Ovary (tissue), 9 donors: ENCODE data around the gene ADGRF5. TPM values are rescaled to one million over a fixed set of nuclear protein-coding genes. Genes with fewer than 3 reads are reported as not detected.

ENCODE experiments used
- DNase-seq, 5 donors: peaks; one replicate each; pipeline ENCODE4 v3.0.0-alpha.2; 2019 to 2020
- H3K27ac ChIP-seq, 2 donors: fragments of 200-600 bp; one replicate each; pipeline versions ENCODE4 v1.5.1 to v1.8.0; 2019 to 2022
- H3K27me3 ChIP-seq: fragments of 200-600 bp; one replicate; pipeline ENCODE4 v1.8.0; 2022
- H3K36me3 ChIP-seq: fragments of 200-600 bp; sonication (generic); one replicate; pipeline ENCODE4 v1.5.1; 2019
- H3K4me1 ChIP-seq: one replicate; pipeline ENCODE4 v1.8.1; 2013; ENCODE audit warnings: mild to moderate bottlenecking, moderate library complexity; ENCODE audit not compliant: insufficient read depth
- H3K4me3 ChIP-seq: fragments of 200-600 bp; sonication (generic); one replicate; pipeline ENCODE4 v1.5.1; 2017
- H3K9me3 ChIP-seq, 2 donors: fragments of 200-600 bp in 1 of 2; sonication (generic) in 1 of 2; one replicate each; pipeline versions ENCODE4 v1.5.1 to v1.8.1; 2013 to 2019; ENCODE audit warnings: mild to moderate bottlenecking in 1 of 2, moderate library complexity in 1 of 2
- CTCF ChIP-seq, 3 donors: fragments of 450-650 bp in 2 of 3; fragments of 200-600 bp in 1 of 3; IDR thresholded peaks; one replicate each; pipeline versions ENCODE4 v1.5.1 to v1.8.0; 2016 to 2022; ENCODE audit warnings: antibody characterized with exemption in 3 of 3, mild to moderate bottlenecking in 1 of 3
- EP300 ChIP-seq: sonication (generic); formaldehyde crosslinking; IDR thresholded peaks from one replicate; pipeline ENCODE4 v1.6.1; 2017; ENCODE audit warnings: antibody characterized with exemption
- POLR2A ChIP-seq: fragments of 450-650 bp; IDR thresholded peaks from one replicate; pipeline ENCODE4 v1.6.1; 2017; ENCODE audit warnings: antibody characterized with exemption, mild to moderate bottlenecking, moderate library complexity
- WGBS, 3 donors: extraction: QIAGEN DNeasy Blood & Tissue Kit in 1 of 3; methylation state at CpG; one replicate each; pipeline versions ENCODE4 v1.1.5 to v1.1.7; 2013 to 2017; 5-methylcytosine and 5-hydroxymethylcytosine counted together
- intact Hi-C, 4 donors: fragments of 100-400 bp; cut with DNase I; formaldehyde crosslinking; loops; one replicate each; pipeline versions ENCODE4 v1.11.0 to v1.15.1; 2022 to 2023
- polyA plus RNA-seq, 2 donors: library from polyadenylated mRNA; stranded (reverse); fragments of 200-250 nt in 1 of 2; fragments of 350-450 nt in 1 of 2; fragmentation: Illumina TruSeq in 1 of 2; extraction: RNeasy Lipid Tissue Mini Kit (QIAGEN cat#74804) in 1 of 2; gene quantifications; one replicate each; pipeline ENCODE4 v1.2.3, GENCODE V29; 2013 to 2014
- total RNA-seq, 7 donors: library from RNA; depleted of rRNA in 2 of 7; stranded (reverse); fragments of >200 nt in 2 of 7; fragmentation: NEBNext Ultra II Directional in 3 of 7; extraction: Animal tissue kit (Norgen Biotek cat#: 25700) in 3 of 7; gene quantifications; one replicate each; pipeline versions ENCODE4 v1.1.0 to v1.2.4, GENCODE V29; 2016 to 2023
- donor health status: DM: no; HTN: no; CAD: no; lungs with moderate emphysema.
- donor health status: DM: no; HTN: no; CAD: no.
- donor health status: Bipolar disorder and iron deficiency.
- donor health status: DM: yes; HTN: yes; CAD: no.
- donor health status: DM: no; HTN: no; CAD: no.
- donor health status: DM: yes; HTN: yes; CAD: no.

The ADGRF5 gene
- total and polyA plus RNA-seq, 9 donors = 4.7 to 41.2 (median 10.6) TPM

GRCh38 chr6:46898006-46898405 is 23.7 kb downstream of the ADGRF5 start:
- no peak overlapping the region for H3K27ac ChIP-seq
- no peak overlapping the region for H3K4me3 ChIP-seq
- WGBS, 3 donors = 9 to 15% (median 13%) methylated on average over 2 of the region's 2 CpGs
- H3K4me1 ChIP-seq = peaks cover 1% of the 10 kb centered on the region
- DNase-seq = no peak
- H3K27me3 ChIP-seq = no peaks in the 10 kb centered on the region
- no peaks in the 10 kb centered on the region for H3K36me3 ChIP-seq
- no peaks in the 10 kb centered on the region for H3K9me3 ChIP-seq
- intact Hi-C loops = loop anchor here in 1 of 4 donors (10.0 kb wide), 1 partner anchor 897 kb away; no protein-coding TSS in a partner anchor
- TF ChIP-seq POLR2A (no peak), EP300 (no peak), CTCF (IDR thresholded peaks at IDR 0.05) (no peak)

GRCh38 chr6:46896871-46897270 is 24.9 kb downstream of the ADGRF5 start:
- Histone ChIP-seq H3K4me3 (no peak overlapping the region), H3K9me3 (no peaks in the 10 kb centered on the region), H3K27ac (no peak overlapping the region), H3K27me3 (no peaks in the 10 kb centered on the region), H3K4me1 (peaks cover 1% of the 10 kb centered on the region), H3K36me3 (no peaks in the 10 kb centered on the region)
- intact Hi-C loops = loop anchor here in 1 of 4 donors (10.0 kb wide), 1 partner anchor 898 kb away; no protein-coding TSS in a partner anchor
- TF ChIP-seq CTCF (IDR thresholded peaks at IDR 0.05) (no peak), EP300 (no peak), POLR2A (no peak)
- no peak for DNase-seq

- no peak overlapping the region for H3K27ac ChIP-seq
- H3K9me3 ChIP-seq = no peaks in the 10 kb centered on the region
- no peak overlapping the region for H3K4me3 ChIP-seq
- DNase-seq = no peak
- H3K4me1 ChIP-seq = peaks cover 1% of the 10 kb centered on the region
- TF ChIP-seq CTCF (IDR thresholded peaks at IDR 0.05) (no peak), EP300 (no peak), POLR2A (no peak)
- H3K36me3 ChIP-seq = no peaks in the 10 kb centered on the region
- H3K27me3 ChIP-seq = no peaks in the 10 kb centered on the region
- intact Hi-C loops = loop anchor here in 1 of 4 donors (10.0 kb wide), 1 partner anchor 899 kb away; no protein-coding TSS in a partner anchor
- WGBS, 3 donors = 68 to 75% (median 72%) methylated on average over 7 of the region's 7 CpGs
Observed at GRCh38 chr6:46895930-46896329, 25.8 kb downstream of the ADGRF5 start.

GRCh38 chr6:46894433-46894832 is 27.3 kb downstream of the ADGRF5 start:
- Histone ChIP-seq H3K4me1 (no peaks in the 10 kb centered on the region), H3K36me3 (no peaks in the 10 kb centered on the region), H3K27me3 (no peaks in the 10 kb centered on the region), H3K27ac (no peak overlapping the region), H3K9me3 (no peaks in the 10 kb centered on the region), H3K4me3 (no peak overlapping the region)
- no peak for TF ChIP-seq CTCF (IDR thresholded peaks at IDR 0.05)
- TF ChIP-seq POLR2A = no peak
- no peak for TF ChIP-seq EP300
- intact Hi-C loops = loop anchor here in 1 of 4 donors (10.0 kb wide), 1 partner anchor 900 kb away; no protein-coding TSS in a partner anchor
- DNase-seq = no peak
